AG09319 (cell line): ENCODE measurements around the gene FHIP1A.
"Not testable (repeated sequence)": the region's sequence is repeated elsewhere in the genome, so short reads cannot be mapped to it uniquely, and the experiment has no call there.

Source experiments
- DNase-seq: peaks from one replicate; pipeline ENCODE4 v3.0.0-alpha.2; 2010; ENCODE audit warnings: low read depth; ENCODE audit errors: extremely low read depth
- TF ChIP-seq, protein P1 (sequence below): IDR thresholded peaks from 2 replicates; pipeline ENCODE4 v1.5.1; 2011; ENCODE audit warnings: low read depth, mild to moderate bottlenecking, inconsistent platforms, low read length, moderate library complexity

The FHIP1A gene

DNA sequence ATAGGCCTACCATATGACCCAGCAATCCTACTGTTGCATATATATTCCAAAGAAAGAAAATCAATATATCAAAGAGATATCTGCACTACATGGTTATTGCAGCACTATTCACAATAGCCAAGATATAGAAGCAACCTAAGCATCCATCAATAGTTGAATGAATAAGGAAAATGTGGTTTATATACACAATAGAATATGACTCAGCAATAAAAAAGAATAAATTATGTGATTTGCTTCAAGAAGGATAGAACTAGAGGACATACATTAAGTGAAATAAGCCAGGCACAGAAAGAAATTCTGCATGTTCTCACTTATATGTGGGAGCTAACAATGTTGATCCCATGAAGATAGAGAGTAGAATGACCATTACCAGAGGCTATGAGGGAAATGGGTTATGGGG, 13.1 kb upstream of the FHIP1A start:
- DNase-seq: no peak
- TF ChIP-seq, protein P1, sequence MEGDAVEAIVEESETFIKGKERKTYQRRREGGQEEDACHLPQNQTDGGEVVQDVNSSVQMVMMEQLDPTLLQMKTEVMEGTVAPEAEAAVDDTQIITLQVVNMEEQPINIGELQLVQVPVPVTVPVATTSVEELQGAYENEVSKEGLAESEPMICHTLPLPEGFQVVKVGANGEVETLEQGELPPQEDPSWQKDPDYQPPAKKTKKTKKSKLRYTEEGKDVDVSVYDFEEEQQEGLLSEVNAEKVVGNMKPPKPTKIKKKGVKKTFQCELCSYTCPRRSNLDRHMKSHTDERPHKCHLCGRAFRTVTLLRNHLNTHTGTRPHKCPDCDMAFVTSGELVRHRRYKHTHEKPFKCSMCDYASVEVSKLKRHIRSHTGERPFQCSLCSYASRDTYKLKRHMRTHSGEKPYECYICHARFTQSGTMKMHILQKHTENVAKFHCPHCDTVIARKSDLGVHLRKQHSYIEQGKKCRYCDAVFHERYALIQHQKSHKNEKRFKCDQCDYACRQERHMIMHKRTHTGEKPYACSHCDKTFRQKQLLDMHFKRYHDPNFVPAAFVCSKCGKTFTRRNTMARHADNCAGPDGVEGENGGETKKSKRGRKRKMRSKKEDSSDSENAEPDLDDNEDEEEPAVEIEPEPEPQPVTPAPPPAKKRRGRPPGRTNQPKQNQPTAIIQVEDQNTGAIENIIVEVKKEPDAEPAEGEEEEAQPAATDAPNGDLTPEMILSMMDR: no peak

DNA sequence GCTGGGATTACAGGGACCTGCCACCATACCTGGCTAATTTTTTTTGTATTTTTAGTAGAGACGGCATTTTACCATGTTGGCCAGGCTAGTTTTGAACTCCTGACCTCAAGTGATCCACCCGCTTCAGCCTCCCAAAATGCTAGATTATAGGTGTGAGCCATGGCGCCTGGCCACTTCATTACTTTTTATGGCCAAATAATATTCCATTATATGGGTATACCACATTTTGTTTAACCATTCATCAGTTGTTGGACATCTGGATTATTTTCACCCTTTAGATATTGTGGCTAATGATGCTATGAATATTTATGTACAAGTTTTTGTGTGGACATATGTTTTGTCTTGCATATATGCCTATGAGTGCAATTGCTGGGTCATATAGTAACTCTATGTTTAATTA, 8.6 kb upstream of the FHIP1A start:
- TF ChIP-seq, protein P1: no peak
- no peak for DNase-seq

DNA sequence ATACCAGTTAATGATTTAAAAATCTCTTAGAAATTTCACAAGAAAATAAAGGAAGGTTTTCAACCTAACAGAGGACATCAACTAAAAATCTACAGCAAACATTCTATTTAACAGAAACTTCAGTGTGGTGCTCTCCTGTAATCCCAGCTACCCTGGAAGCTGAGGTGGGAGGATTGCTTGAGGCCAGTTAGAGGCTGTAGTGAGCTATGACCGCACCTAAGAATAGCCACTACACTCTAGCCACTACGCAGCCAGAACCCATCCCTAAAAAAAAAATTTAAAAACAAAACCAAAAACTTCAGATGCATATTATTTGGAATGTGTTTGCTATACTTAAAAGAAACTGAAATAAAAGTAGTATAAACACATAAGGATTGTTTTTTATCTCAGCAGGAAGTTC, 7.2 kb upstream of the FHIP1A start:
- no peak for DNase-seq
- TF ChIP-seq, protein P1: no peak

DNA sequence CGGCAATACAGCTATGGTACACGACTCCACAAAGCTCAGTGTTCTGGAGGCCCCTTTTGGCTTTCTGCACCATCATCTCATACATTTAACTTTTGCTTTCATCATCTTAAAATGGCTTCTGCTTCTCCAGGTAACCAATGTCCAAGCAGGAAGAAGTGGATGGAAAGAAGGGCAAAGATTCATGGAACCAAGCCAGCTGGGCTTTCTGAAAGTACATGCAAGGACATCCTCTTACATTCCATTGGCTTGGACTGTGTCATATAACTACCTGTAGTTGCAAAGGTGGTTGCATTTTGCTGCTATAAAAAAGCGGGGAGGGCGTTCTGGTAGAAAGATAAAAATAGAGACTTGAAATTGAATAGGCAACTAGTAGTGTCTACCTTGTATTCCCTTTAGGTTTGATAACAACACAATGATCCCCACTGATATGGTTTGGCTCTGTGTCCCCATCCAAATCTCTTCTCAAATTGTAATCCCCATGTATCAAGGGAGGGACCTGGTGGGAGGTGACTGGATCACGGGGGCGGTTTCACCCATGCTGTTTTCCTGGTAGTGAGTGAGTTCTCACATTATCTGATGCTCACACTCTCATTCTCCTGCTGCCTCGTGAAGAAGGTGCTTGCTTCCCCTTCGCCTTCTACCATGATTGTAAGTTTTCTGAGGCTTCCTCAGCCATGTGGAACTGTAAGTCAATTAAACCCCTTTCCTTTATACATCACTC, 6.7 kb upstream of the FHIP1A start:
- TF ChIP-seq, protein P1: no peak
- DNase-seq: no peak

GRCh38 chr4:151403656-151404055, 5.3 kb upstream of the FHIP1A start:
- DNase-seq: no peak
- TF ChIP-seq, protein P1: no peak

GRCh38 chr4:151404802-151405201, 4.2 kb upstream of the FHIP1A start:
- not testable (repeated sequence) for DNase-seq

DNA sequence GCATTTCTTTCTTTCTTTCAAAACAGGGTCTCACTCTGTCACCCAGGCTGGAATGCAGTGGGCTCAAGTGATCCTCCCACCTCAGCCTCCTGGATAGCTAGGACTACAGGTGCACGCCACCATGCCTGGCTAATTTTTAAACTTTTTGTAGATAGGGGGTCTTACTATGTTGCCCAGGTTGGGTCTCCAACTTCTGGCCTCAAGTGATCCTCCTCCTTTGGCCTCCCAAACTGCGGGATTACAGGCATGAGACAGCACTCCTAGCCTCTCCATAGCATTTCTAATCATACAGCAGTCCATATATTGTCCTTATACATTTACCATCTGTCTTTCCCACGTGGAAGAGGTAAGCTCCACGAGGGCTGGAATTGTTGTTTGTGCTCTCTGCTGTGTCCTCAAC, 2.0 kb upstream of the FHIP1A start:
- no peak for DNase-seq
- TF ChIP-seq, protein P1: no peak
